Stimulated activated CD8-positive, alpha-beta memory T cell treated with anti-CD3 and anti-CD28 coated beads, Interleukin-15, amount 100 ng/mL, for 24 hours (primary cell): ENCODE measurements around the gene METTL17.
"Not testable (repeated sequence)": the region's sequence is repeated elsewhere in the genome, so short reads cannot be mapped to it uniquely, and the experiment has no call there.

Source experiments
- DNase-seq: peaks from one replicate; pipeline ENCODE4 v3.0.0-alpha.2; 2020; ENCODE audit warnings: low read depth

Gene METTL17, protein sequence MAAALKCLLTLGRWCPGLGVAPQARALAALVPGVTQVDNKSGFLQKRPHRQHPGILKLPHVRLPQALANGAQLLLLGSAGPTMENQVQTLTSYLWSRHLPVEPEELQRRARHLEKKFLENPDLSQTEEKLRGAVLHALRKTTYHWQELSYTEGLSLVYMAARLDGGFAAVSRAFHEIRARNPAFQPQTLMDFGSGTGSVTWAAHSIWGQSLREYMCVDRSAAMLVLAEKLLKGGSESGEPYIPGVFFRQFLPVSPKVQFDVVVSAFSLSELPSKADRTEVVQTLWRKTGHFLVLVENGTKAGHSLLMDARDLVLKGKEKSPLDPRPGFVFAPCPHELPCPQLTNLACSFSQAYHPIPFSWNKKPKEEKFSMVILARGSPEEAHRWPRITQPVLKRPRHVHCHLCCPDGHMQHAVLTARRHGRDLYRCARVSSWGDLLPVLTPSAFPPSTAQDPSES

DNA sequence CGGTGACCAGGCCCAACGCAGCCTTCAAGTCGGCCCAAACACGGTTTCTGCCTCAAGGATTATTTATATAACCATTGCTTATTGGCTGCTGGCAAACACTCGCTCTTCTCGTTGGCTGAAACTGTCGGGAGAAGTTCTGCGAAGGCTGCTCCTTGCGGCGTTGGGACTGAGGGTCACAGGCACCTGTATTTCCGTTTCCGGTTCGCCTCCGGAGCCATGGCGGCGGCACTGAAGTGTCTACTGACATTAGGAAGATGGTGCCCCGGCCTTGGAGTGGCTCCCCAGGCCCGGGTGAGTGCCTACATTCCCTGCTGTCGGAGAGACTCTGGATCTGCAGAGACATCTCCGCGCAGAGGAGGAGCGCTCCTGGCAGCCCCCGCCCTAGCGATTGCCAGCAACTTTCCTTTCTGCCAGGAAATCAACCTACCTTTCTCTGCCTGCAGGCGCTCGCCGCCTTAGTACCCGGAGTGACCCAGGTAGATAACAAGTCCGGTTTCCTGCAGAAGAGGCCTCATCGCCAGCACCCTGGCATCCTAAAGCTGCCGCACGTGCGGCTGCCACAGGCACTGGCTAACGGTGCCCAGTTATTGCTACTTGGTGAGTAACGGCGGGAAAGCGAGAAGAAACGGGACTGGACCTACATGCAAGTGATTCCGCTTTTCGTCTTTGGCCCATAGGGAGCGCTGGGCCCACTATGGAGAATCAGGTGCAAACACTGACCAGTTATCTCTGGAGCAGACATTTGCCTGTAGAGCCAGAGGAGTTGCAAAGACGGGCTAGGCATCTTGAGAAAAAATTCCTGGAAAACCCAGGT lies at the start of gene METTL17:
TSS of gene METTL17 (plus strand) at position 194 of the 814 bp plus-strand sequence. CDS start at position 217, 23 bp downstream.
- DNase-seq, result peak; percentile 59

DNA sequence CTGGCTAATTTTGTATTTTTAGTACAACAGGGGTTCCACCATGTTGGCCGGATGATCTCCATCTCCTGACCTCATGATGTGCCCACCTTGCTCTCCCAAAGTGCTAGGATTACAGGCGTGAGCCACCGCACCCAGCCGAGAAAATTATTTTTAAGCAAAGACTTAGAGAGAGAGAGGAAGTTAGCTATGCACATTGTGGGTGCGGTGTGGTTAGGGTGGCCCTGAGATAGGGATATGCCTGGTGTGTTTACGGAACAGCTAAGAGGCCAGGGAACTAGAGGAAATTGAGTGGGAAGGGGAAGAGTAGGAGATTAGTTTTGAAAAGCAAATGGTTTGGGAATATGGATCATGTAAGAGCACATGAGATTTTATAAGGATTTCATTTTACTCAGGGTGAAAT lies 44.6 kb upstream of the METTL17 start:
- not testable (repeated sequence) for DNase-seq

DNA sequence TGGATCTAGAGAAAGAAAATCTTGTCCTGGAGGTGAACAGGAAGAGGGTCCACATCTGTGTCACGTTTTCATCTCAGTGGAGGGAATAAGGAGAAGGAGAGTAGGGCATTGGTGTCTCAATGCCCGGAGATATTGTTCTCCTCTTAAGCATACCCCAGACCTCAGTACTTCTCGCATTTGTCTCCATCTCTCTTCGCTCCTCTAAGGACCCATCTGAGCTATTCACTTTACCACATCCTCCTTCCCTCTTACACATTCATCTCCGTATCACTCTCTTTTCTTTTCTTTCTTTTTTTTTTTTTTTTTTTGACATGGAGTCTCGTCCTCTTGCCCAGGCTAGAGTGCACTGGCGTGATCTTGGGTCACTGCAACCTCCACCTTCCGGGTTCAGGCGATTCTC lies 43.1 kb upstream of the METTL17 start:
- not testable (repeated sequence) for DNase-seq

DNA sequence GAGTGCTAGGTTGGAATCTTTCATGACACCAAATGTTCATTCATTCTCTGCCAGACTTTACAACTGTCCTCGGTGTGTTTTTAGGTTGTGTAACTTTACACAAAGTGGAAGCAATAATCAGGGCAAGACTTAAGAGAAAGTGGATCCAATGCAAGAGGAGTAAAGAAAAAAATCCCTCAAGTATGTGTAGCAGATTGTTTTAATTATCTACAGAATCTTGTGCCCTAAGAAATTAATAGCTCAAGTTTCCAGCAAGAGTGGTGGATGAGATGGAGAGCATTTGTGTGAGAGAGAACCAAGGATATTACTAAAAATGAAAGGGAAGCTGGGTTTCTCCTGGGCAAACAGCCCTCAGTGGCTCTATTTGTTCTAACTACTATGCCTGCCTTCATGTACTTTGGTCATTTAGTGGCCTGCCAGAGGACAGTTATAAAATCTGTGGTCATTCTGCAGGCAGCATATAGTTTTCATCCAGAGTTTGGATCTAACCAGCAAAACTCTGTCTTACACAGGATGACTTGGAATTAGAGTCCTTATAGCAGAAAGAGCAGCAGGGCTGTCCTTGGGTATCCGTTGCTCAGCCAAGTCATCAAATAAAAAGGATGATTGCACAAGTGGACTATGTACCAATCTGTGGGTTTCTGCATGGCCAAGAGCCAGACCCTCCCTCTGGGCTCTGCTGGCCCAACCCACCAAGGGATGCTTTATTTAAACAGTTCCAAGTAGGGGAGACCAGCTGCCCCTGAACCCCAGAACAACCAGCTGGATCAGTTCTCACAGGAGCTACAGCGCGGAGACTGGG lies 34.8 kb upstream of the METTL17 start, which contains the start of gene RNASE2:
TSS of gene RNASE2 (plus strand) at position 752 of the 802 bp plus-strand sequence. CDS start 285 bp downstream, outside the sequence.
- DNase-seq, result not testable (repeated sequence)

DNA sequence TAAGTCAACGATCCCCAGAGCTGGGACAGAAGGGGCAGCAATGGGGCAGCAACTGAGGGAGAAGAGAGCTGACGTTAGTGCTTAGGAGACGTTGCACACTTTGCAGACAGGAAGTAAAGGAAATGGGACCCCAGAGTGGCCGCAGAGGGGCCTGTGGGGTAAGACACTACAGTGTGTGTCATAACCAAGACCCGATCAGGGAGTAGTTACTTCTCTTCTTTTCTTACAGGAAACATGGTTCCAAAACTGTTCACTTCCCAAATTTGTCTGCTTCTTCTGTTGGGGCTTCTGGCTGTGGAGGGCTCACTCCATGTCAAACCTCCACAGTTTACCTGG lies 34.3 kb upstream of the METTL17 start:
- DNase-seq, result not testable (repeated sequence)

DNA sequence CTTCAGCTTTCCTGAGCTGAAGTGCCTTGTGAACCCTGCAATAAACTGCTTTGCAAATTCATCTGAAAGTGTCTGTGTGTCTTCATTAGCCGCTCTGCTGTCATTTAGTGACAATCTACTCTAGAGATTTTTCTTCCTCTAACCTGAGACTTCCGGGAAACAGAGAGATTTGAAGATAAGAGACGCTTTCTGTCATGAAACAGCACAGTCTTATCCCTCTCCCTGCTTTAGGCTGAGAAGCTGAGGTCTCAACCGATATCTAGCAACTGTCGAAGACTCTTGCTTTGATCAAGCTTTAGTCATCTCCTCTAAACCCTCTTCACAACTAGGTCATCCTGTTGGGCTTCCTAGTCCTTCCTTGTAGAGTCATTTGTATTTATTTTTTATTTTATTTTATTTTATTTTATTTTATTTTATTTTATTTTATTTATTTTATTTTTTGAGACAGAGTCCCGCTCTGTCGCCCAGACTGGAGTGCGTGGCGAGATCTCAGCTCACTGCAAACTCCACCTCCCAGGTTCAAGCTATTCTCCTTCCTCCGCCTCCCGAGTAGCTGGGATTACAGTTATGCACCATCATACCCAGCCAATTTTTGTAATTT lies 33.3 kb upstream of the METTL17 start:
- no peak for DNase-seq

DNA sequence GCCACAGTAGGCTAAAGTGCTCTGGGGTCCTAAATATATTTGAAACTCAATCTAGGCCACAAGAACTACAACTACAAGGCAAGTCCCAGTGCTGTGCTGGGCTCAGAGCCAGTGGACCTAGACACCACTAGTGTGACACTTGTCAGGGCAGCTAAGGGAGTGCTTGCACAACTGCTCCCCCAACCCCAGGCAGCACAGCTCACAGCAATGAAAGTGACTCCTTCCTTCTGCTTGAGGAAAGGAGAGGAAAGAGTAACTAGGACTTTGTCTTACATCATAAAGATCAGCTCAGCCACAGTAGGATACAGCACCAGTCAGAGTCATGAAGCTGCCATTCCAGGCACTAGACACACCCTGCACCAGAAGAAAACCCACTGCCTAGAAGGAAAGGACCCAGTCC lies 30.8 kb upstream of the METTL17 start:
- DNase-seq, result not testable (repeated sequence)

DNA sequence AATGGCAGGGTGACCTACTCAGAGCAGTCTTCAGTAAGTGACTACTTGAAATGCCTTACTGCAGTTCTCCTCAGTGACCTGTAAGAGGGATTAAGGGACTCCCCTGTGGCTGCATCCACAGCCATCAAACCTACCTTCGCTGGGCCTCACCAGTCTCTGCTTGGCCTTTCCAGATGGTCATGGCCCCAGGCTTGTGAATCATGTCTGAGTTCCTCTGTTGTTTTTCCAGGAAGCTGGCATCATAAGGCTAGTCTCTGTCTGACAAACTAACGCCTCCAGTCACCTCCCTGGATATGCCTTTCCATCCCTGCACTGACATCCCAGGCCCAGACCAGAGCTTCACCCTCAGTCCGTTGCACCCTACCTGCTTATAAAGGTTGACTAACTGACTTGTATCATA lies 20.4 kb upstream of the METTL17 start:
- DNase-seq, result no peak

DNA sequence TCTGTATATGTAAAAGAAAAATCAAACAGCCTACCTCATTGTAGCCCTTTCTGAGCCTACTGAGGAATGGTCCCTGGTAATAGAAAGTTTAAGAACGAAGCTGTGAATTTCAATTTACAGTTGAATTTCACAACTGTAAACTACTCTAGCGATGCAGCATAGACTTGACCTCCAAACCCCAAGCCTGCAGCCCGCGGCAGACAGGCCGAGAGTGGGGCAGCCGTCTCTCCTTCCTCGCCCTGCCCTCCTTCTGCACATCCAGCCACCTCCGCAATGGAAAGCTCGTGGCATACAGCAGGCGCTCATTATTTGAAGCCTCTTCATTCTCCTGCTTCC lies 19.2 kb upstream of the METTL17 start:
- no peak for DNase-seq

DNA sequence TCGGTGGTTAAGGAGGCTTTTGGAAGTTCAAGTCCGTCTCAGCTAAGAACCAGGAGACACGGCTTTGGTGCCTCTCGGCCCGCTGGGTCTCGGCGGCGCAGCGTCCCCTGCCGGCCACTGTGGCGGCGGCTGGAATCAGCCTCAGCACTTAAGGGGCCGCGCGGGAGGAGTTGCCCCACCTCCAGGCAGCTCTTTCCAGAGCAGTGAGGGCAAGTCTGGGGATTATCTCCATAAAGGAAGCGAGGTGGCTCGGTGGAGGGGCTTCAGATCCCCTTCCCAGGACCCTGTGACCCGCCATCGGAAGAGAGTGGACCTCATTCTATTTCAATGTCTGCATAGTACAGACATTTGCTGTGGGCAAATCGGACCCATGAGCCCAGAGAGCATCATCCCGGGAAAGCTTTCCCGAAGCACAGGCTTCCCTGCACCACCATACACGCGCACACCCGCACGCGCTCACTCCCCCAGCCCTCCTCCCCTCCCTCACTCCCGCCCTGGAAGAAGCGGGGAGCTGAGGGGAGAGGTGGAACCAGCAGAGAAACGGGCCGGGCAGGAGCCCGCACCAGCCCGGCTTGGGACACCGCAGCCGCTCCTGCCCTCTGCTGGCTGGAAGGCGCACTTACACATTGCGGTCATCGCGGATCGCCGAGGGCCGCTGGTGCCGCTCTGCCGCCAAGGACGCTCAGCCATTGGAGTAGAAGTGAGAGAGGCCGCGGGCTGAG lies 18.6 kb upstream of the METTL17 start:
- peak; percentile 75 for DNase-seq

DNA sequence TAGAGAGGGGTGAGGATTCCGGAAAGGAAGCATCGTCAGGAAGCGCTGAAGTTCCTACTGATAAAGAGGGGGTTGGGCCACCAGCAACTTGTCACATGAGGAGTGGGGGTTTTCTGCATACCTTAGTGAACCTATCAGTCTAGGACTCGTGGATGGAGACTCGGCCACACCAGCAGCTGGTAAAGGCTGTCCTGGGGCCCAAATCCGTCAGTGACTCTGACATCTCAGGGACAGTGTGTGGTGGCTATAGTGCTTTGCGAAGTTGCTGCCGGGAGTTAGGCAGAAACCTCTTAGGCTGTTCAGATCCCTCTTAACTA lies 18.1 kb upstream of the METTL17 start:
- DNase-seq, result no peak

DNA sequence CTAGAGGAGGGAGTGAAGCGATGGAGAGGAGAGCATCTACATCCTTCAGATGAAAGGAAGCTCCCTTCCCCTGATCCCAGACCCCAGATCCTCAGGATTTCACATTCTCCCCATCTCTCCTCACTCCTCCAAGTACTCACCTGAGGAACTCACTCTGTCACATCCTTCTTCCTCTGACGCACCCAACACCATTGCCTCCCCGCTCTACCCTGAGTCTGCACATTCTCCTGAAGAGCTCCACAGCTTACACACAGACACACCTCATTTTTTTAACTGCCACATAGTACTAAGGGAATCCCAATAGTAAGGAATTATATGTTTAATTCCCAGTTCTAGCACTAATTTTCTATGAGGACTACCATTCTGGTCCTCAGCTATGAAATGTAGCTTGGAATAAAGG lies 16.3 kb upstream of the METTL17 start:
- no peak for DNase-seq

DNA sequence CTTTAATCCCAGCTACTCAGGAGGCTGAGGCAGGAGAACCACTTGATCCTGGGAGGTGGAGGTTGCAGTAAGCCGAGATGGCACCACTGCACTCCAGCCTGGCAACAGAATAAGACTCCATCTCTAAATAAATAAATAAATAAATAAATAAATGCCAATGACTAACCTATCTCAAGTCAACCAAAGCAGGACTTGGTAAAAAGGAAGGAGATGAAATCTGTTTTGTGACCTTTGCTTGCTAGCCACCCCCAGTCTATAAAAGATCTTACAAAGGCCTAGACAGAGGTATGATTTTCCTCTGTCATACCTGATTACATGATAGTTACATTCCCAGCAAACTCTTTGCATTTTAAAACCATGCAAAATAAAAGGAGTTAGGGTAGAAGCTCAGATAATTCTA lies 13.5 kb upstream of the METTL17 start:
- no peak for DNase-seq

DNA sequence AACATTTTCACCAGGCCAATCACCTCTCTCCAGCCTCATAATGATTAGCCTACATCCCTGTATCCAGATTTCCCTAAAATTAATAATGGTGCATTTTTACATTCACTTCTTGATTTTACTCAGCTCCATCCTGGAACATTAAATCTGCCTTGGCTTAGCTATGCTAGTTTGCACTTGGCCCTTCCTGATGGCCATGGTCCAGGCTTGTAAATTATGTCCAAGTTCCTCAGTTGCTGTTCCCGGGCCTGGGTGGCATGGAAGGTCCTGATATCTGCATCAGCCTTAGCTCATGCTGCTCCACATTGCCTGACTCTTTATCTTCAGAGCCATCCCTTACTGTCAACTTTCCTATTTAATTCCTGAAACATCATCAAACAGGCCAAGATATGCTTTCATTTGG lies 11.1 kb upstream of the METTL17 start:
- no peak for DNase-seq

DNA sequence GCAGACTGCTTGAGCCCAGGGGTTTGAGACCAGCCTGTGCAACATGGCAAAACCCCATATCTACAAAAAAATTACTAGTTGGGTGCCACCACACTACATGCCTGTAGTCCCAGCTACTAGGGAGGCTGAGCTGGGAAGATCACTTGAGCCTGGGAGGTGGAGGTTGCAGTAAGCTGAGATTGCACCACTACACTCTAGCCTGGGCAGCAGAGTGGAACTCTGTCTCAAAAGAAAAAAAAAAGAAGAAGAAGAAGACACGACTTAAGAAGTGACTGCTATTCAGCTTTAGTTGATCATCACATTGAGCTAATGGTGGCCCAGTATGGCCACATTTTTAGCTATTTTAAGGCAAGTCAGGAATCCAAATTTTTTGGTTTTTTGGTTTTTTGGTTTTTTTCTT lies 8.9 kb upstream of the METTL17 start:
- no peak for DNase-seq

DNA sequence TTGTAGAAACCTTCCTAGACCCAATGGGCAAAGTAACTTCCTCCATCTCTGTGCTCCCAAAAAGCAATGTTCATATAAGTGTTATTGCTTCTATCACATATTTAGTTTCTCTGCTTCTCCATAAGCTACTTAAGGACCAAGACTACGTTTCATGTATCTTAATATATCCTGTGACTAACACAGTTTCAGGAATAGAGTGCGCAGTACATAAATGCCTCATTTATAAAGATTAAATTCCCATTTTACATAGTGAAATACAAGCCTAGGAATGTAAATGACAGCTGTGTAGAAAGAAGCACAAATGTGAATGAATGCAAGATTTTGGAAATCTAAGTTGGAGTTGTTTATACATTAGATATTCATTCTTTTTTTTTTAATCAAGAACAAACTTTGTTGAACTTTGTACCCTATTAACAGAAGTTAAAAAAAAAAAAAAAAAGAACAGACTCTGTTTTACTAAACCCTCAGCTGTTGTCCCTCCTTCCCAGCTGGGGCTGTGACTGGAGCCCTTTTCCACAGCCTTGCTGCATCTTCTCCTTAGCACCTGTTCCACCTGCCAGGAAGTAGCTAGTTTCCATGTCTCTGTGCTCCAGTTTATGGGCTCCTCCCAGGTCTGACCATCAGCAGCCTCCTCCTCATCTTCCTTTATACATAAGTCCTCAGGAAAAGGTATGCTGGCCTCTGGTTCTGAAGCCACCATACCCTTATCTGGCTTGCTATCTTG lies 7.0 kb upstream of the METTL17 start:
- no peak for DNase-seq

DNA sequence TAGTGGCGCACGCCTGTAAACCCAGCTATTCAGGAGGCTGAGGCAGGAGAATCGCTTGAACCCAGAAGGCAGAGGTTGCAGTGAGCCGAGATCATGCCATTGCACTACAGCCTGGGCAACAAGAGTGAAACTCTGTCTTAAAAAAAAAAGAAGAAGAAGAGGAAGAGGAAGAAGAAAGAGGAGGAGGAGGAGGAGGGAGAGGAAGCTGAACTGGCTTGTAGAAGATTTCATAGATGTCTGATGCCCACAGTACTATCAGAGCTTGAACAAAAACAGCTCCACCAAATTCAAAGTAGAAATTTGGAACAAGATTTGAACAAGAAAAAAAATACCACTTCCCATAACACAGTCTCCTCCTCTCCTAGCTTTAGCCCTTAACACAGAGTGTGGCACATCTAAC lies 4.1 kb upstream of the METTL17 start:
- not testable (repeated sequence) for DNase-seq

DNA sequence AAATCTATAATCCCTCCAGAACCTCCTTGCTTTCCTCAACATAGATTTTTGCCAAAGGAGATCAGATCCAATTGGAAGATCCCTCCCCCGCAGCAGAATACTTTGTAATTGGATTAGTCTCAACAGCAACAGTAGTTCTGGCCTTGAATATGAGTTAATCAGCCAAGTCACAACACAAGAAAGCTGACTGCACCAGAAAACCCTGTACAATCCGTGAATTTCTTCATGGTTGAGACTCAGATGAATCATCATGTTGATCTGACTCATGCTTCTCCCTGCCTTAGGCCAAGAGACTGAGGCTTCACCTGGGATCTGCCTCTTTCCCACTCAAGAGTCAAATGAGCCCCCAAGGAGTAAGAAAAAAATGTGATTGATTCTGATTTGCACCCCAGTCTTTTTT lies 3.0 kb upstream of the METTL17 start:
- DNase-seq, result no peak

DNA sequence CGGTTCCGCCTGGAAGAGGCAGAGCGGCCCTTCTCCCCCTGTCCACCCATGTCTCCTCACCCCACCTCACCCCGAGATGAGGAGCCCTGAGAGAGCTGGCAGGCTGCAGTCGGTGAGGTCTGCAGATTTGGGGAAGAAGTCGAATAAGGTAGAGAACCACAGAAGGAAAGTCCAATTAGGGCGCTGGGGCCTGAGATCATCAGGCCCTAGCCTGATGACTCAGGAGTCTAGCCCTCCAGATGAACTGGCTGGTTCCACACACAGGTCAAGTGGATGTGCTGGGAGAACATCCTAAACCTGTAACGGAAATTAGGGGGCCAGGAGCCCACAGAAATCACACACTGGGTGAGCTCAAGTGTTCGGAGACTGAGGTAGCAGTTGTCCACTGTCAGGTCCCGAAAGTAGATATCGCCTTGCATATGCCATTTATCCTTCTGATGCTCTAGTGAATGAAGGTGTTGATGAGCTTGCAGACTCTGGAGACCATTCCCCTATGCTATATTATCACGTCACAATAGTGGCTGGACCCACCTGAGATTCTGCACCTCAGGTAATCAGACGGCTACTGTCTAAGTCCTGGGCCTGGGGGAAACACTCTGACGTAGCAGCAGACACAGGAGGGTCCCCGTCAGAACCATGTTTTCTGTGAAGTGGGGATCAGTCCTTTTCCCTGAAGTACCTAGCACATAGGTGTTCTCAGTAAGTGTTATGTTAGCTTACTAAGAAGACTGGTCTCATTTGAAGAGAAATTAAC lies 886 bp upstream of the METTL17 start:
- no peak for DNase-seq

DNA sequence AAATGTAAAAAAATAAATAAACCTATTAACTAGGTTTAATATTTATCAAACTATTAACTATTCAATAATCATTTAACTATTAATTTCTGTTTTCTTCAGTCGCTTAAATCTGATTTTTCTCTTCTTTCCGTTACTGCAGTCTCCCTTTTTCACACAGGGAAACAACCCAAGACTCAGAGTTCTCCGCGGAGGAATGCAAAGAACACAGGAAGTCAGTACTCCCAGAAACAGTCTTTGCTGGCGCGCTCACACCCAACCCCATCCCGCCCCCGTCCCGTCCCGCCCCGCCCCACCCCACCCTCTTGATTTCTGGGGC lies 351 bp upstream of the METTL17 start:
- no peak for DNase-seq
